GM23338 (cell line): Measurements from ENCODE around the gene WDHD1. TPM values are rescaled to one million over a fixed set of nuclear protein-coding genes. Genes with fewer than 3 reads are reported as not detected.

Experiments used
- ATAC-seq: fragments of 200-7000 bp; cut with Tn5 transposase; 3 replicates; pipeline ENCODE4 v1.9.1; 2020
- DNase-seq: peaks from one replicate; pipeline ENCODE4 v3.0.0-alpha.2; 2015; ENCODE audit warnings: low spot score
- H2AFZ ChIP-seq: fragments of 200-600 bp; sonication (generic); 2 replicates; pipeline ENCODE4 v1.8.0; 2016; ENCODE audit warnings: antibody characterized with exemption, mild to moderate bottlenecking, moderate library complexity
- H3F3A ChIP-seq: fragments of 200-600 bp; sonication (generic); replicated peaks from 2 replicates; pipeline ENCODE4 v1.8.0; 2017; ENCODE audit warnings: antibody characterized with exemption, mixed run types, low read depth
- H3K27ac ChIP-seq: fragments of 200-600 bp; sonication (generic); 2 replicates; pipeline ENCODE4 v1.6.1; 2016; ENCODE audit warnings: low read depth
- H3K27me3 ChIP-seq: fragments of 200-600 bp; sonication (generic); 2 replicates; pipeline ENCODE4 v1.8.0; 2016; ENCODE audit warnings: mild to moderate bottlenecking, mixed run types, moderate library complexity; ENCODE audit not compliant: insufficient read depth
- H3K36me3 ChIP-seq: fragments of 200-600 bp; sonication (generic); 2 replicates; pipeline ENCODE4 v1.8.0; 2016; ENCODE audit warnings: mild to moderate bottlenecking; ENCODE audit not compliant: insufficient read depth
- H3K4me1 ChIP-seq: fragments of 200-600 bp; sonication (generic); 2 replicates; pipeline ENCODE4 v1.8.0; 2016; ENCODE audit warnings: mild to moderate bottlenecking, moderate library complexity; ENCODE audit not compliant: insufficient read depth
- H3K4me2 ChIP-seq: fragments of 200-600 bp; sonication (generic); 2 replicates; pipeline ENCODE4 v1.7.1; 2017; ENCODE audit warnings: mixed run types
- H3K4me3 ChIP-seq: fragments of 200-600 bp; sonication (generic); 2 replicates; pipeline ENCODE4 v1.6.1; 2016; ENCODE audit warnings: mixed run types
- H3K79me2 ChIP-seq: fragments of 200-600 bp; sonication (generic); replicated peaks from 2 replicates; pipeline ENCODE4 v1.8.0; 2017; ENCODE audit warnings: mild to moderate bottlenecking; ENCODE audit not compliant: insufficient read depth
- H3K9me2 ChIP-seq: fragments of 200-600 bp; sonication (generic); 2 replicates; pipeline ENCODE4 v1.8.0; 2017; ENCODE audit not compliant: insufficient read depth
- H4K20me1 ChIP-seq: fragments of 200-600 bp; sonication (generic); replicated peaks from 2 replicates; pipeline ENCODE4 v1.8.0; 2017; ENCODE audit warnings: mild to moderate bottlenecking; ENCODE audit not compliant: insufficient read depth
- H3K27ac Mint-ChIP-seq: 2 replicates; pipeline ENCODE4 v1.8.0; 2020; ENCODE audit warnings: inconsistent platforms, mild to moderate bottlenecking, moderate library complexity, mixed read lengths
- H3K27me3 Mint-ChIP-seq: 3 replicates; pipeline ENCODE4 v1.8.0; 2022; ENCODE audit warnings: low read depth, mild to moderate bottlenecking, moderate library complexity, mixed read lengths, inconsistent platforms; ENCODE audit not compliant: insufficient read depth, poor library complexity
- H3K36me3 Mint-ChIP-seq: 3 replicates; pipeline ENCODE4 v1.8.0; 2021; ENCODE audit warnings: low read depth, mild to moderate bottlenecking, inconsistent platforms, moderate library complexity, mixed read lengths
- H3K4me1 Mint-ChIP-seq: 3 replicates; pipeline ENCODE4 v1.8.0; 2020; ENCODE audit warnings: mild to moderate bottlenecking, inconsistent platforms, mixed read lengths
- H3K4me3 Mint-ChIP-seq: 3 replicates; pipeline ENCODE4 v1.8.0; 2021; ENCODE audit warnings: moderate library complexity, mild to moderate bottlenecking, inconsistent platforms, mixed read lengths
- H3K9me3 Mint-ChIP-seq: 3 replicates; pipeline ENCODE4 v1.8.0; 2020; ENCODE audit warnings: moderate library complexity, mild to moderate bottlenecking, inconsistent platforms, mixed read lengths
- CREB1 ChIP-seq: fragments of 250-450 bp; sonication (Bioruptor Pico); IDR thresholded peaks from 2 replicates; pipeline ENCODE4 v1.5.0; 2020; ENCODE audit warnings: low read depth, mild to moderate bottlenecking, moderate library complexity
- CTCF ChIP-seq, 2 experiments: fragments of 200-600 bp in 1 of 2; sonication (generic) in 1 of 2; conservative IDR thresholded peaks; 2 replicates each; pipeline versions ENCODE4 v1.5.1 to v1.6.1; 2016 to 2017; ENCODE audit warnings: antibody characterized with exemption in 2 of 2, low read depth in 2 of 2, mild to moderate bottlenecking in 2 of 2, moderate library complexity in 1 of 2
- EZH2 ChIP-seq: fragments of 200-600 bp; sonication (generic); IDR thresholded peaks from one replicate; pipeline ENCODE4 v1.8.0; 2017; ENCODE audit warnings: antibody characterized with exemption, mild to moderate bottlenecking, low read depth; ENCODE audit not compliant: unreplicated experiment
- EZH2phosphoT487 ChIP-seq: fragments of 200-600 bp; sonication (generic); IDR thresholded peaks from one replicate; pipeline ENCODE4 v1.8.1; 2018; ENCODE audit warnings: antibody characterized with exemption; ENCODE audit not compliant: unreplicated experiment
- JUNB ChIP-seq: IDR thresholded peaks from one replicate; pipeline ENCODE4 v1.6.1; 2016; ENCODE audit warnings: antibody characterized with exemption; ENCODE audit not compliant: unreplicated experiment
- POLR2AphosphoS5 ChIP-seq: IDR thresholded peaks from 2 replicates; pipeline ENCODE4 v1.6.1; 2016; ENCODE audit warnings: antibody characterized with exemption, low read depth
- REST ChIP-seq: IDR thresholded peaks from one replicate; pipeline ENCODE4 v1.6.1; 2018; ENCODE audit warnings: antibody characterized with exemption; ENCODE audit not compliant: unreplicated experiment
- STAT1 ChIP-seq: IDR thresholded peaks from one replicate; pipeline ENCODE4 v1.6.1; 2016; ENCODE audit warnings: antibody characterized with exemption; ENCODE audit not compliant: unreplicated experiment
- ZNF331 ChIP-seq: fragments of 250-450 bp; sonication (Bioruptor Pico); IDR thresholded peaks from 2 replicates; pipeline ENCODE4 v1.5.0; 2020; ENCODE audit warnings: low read depth, mild to moderate bottlenecking, moderate library complexity
- ZNF462 ChIP-seq: fragments of 250-450 bp; sonication (Bioruptor Pico); IDR thresholded peaks from 2 replicates; pipeline ENCODE4 v1.5.0; 2020; ENCODE audit warnings: mild to moderate bottlenecking, moderate library complexity
- polyA plus RNA-seq: library from polyadenylated mRNA; unstranded; fragments of >200 nt; fragmentation: Nextera tagmentation; extraction: Ambion mirVana; gene quantifications from 2 replicates; pipeline ENCODE4 v1.2.1, GENCODE V29; 2016
- total RNA-seq: library from RNA; depleted of rRNA; stranded (reverse); fragments of >200 nt; shearing (Covaris generic); gene quantifications from 2 replicates; pipeline ENCODE4 v1.2.3, GENCODE V29; 2014

WDHD1 gene
- total and polyA plus RNA-seq, 2 experiments from 2014 or later, result 48.8 to 65.4 TPM

GRCh38 chr14:54985156-54985555 is 41.7 kb downstream of the WDHD1 start:
- H3K27me3 Mint-ChIP-seq, result peaks cover 3% of the 10 kb centered on the region
- H3K9me3 Mint-ChIP-seq, result no peaks in the 10 kb centered on the region
- no peaks in the 10 kb centered on the region for H3F3A ChIP-seq
- no peak overlapping the region for H3K4me2 ChIP-seq
- H3K9me2 ChIP-seq, result no peaks in the 10 kb centered on the region
- H3K4me1 Mint-ChIP-seq, result no peaks in the 10 kb centered on the region
- DNase-seq, result no peak
- H2AFZ ChIP-seq, result no peak overlapping the region
- H3K27ac Mint-ChIP-seq, result no peak overlapping the region
- 0 out of 2 replicates have a peak, but pooled peaks cover 6% of the 10 kb centered on the region for H4K20me1 ChIP-seq
- peaks cover 75% of the 10 kb centered on the region for H3K36me3 Mint-ChIP-seq
- no peak overlapping the region for H3K27ac ChIP-seq
- H3K79me2 ChIP-seq, result no peaks in the 10 kb centered on the region
- H3K36me3 ChIP-seq, result peaks cover 56% of the 10 kb centered on the region
- H3K27me3 ChIP-seq, result no peaks in the 10 kb centered on the region
- ATAC-seq, result no peak
- TF ChIP-seq JUNB, result no peak
- no peak for TF ChIP-seq EZH2phosphoT487
- TF ChIP-seq CTCF (conservative IDR thresholded peaks at IDR 0.05; ENCODE audit: low read depth in 2 of 2), result no peak
- TF ChIP-seq EZH2, result no peak
- TF ChIP-seq CREB1 (CRISPR knock-in tag), result no peak
- H3K4me3 Mint-ChIP-seq, result no peak overlapping the region
- no peaks in the 10 kb centered on the region for H3K4me1 ChIP-seq
- H3K4me3 ChIP-seq, result no peak overlapping the region

GRCh38 chr14:54981698-54982097 is 45.2 kb downstream of the WDHD1 start:
- Mint-ChIP-seq H3K36me3 (peaks cover 71% of the 10 kb centered on the region), H3K4me1 (no peaks in the 10 kb centered on the region), H3K27ac (no peak overlapping the region), H3K9me3 (no peaks in the 10 kb centered on the region), H3K4me3 (no peak overlapping the region), H3K27me3 (peaks cover 3% of the 10 kb centered on the region)
- Histone ChIP-seq H3K4me1 (no peaks in the 10 kb centered on the region), H3K4me2 (no peak overlapping the region), H3K27ac (no peak overlapping the region), H4K20me1 (0 out of 2 replicates have a peak, but pooled peaks cover 6% of the 10 kb centered on the region), H3K27me3 (no peaks in the 10 kb centered on the region), H3F3A (no peaks in the 10 kb centered on the region), H3K9me2 (no peaks in the 10 kb centered on the region), H3K79me2 (no peaks in the 10 kb centered on the region), H3K36me3 (peaks cover 48% of the 10 kb centered on the region), H3K4me3 (no peak overlapping the region), H2AFZ (no peak overlapping the region)
- ATAC-seq (no peak), DNase-seq (no peak)
- TF ChIP-seq REST (no peak), POLR2AphosphoS5 (no peak), ZNF331 (no peak), STAT1 (no peak), ZNF462 (no peak)
